ENCODE data around the gene ZKSCAN8.

DNA sequence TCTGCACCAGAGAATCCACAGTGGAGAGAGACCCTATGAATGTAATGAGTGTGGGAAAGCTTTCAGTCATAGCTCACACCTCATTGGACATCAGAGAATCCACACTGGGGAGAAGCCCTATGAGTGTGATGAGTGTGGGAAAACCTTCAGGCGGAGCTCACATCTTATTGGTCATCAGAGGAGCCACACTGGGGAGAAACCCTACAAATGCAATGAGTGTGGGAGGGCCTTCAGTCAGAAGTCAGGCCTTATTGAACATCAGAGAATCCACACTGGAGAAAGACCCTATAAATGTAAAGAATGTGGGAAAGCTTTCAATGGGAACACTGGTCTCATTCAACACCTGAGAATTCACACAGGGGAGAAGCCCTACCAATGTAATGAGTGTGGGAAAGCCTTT is 11.9 kb downstream of the ZKSCAN8 start:
- TF ChIP-seq, protein P1, sequence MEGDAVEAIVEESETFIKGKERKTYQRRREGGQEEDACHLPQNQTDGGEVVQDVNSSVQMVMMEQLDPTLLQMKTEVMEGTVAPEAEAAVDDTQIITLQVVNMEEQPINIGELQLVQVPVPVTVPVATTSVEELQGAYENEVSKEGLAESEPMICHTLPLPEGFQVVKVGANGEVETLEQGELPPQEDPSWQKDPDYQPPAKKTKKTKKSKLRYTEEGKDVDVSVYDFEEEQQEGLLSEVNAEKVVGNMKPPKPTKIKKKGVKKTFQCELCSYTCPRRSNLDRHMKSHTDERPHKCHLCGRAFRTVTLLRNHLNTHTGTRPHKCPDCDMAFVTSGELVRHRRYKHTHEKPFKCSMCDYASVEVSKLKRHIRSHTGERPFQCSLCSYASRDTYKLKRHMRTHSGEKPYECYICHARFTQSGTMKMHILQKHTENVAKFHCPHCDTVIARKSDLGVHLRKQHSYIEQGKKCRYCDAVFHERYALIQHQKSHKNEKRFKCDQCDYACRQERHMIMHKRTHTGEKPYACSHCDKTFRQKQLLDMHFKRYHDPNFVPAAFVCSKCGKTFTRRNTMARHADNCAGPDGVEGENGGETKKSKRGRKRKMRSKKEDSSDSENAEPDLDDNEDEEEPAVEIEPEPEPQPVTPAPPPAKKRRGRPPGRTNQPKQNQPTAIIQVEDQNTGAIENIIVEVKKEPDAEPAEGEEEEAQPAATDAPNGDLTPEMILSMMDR (IDR thresholded peaks at IDR 0.05): no peak
- TF ChIP-seq POLR2A (IDR thresholded peaks at IDR 0.05): no peak

Measured in esophagus squamous epithelium (tissue), 4 donors.